A549 (cell line): ENCODE data around the gene ARID5B. TPM values are rescaled to one million over a fixed set of nuclear protein-coding genes. Genes with fewer than 3 reads are reported as not detected.
A peak's percentile ranks its signal among the peaks of the same experiment; 100 is the strongest.

Experiments
- ATAC-seq, 2 experiments: fragments of 200-7000 bp in 1 of 2; fragments of >200 bp in 1 of 2; cut with Nextera tagmentation in 1 of 2; cut with Tn5 transposase in 1 of 2; 3 replicates each; pipeline versions ENCODE4 v1.8.0 to v1.9.1; 2018 to 2020; ENCODE audit warnings: mild to moderate bottlenecking in 1 of 2, moderate library complexity in 1 of 2
- CTCF ChIA-PET: fragments of 300-600 bp; sonication (Branson Sonifier 250); formaldehyde crosslinking; extraction: SDS; loops from one replicate; lab custom pipeline; 2021; ENCODE audit warnings: antibody characterized with exemption, inconsistent platforms; lab: Yijun Ruan, JAX
- POLR2A ChIA-PET: fragments of 350-600 bp; formaldehyde crosslinking; extraction: SDS; loops from one replicate; lab custom pipeline; 2021; ENCODE audit warnings: antibody characterized with exemption, inconsistent platforms; lab: Yijun Ruan, JAX
- DNase-seq, 2 experiments: peaks; one replicate each; pipeline versions ENCODE4 v3.0.0 to v3.0.0-alpha.2; 2011 to 2016; ENCODE audit warnings: low read depth in 1 of 2, low spot score in 1 of 2
- FAIRE-seq: peaks from 2 replicates; lab custom pipeline; 2011; peaks lifted over from hg19 to GRCh38; lab: Jason Lieb, UNC
- H3K27ac ChIP-seq, 2 experiments: fragments of >200 bp; sonication (Bioruptor Twin); formaldehyde crosslinking; 3 replicates each; pipeline ENCODE4 v1.5.1; 2016 to 2017
- H3K4me1 ChIP-seq: fragments of >200 bp; sonication (Bioruptor Twin); formaldehyde crosslinking; 3 replicates; pipeline ENCODE4 v1.6.1; 2016
- H3K4me2 ChIP-seq: fragments of >200 bp; sonication (Bioruptor Twin); formaldehyde crosslinking; 3 replicates; pipeline ENCODE4 v1.6.1; 2016
- H3K4me3 ChIP-seq: fragments of >200 bp; sonication (Bioruptor Twin); formaldehyde crosslinking; 3 replicates; pipeline ENCODE4 v1.5.1; 2016
- H3K9me3 ChIP-seq: fragments of >200 bp; sonication (Bioruptor Twin); formaldehyde crosslinking; 3 replicates; pipeline ENCODE4 v1.6.1; 2016
- CBX2 ChIP-seq: fragments of 200-600 bp; sonication (generic); IDR thresholded peaks from 2 replicates; pipeline ENCODE4 v1.6.1; 2016; ENCODE audit warnings: low read depth, mild to moderate bottlenecking, borderline replicate concordance
- FOXS1 ChIP-seq: fragments of 250-450 bp; sonication (Bioruptor Pico); IDR thresholded peaks from 2 replicates; pipeline ENCODE4 v1.5.0; 2020; ENCODE audit warnings: mild to moderate bottlenecking, moderate library complexity
- HDAC2 ChIP-seq: fragments of 200-600 bp; sonication (generic); IDR thresholded peaks from 2 replicates; pipeline ENCODE4 v1.6.1; 2016
- HOXB5 ChIP-seq: fragments of 250-450 bp; sonication (Bioruptor Pico); IDR thresholded peaks from 2 replicates; pipeline ENCODE4 v1.5.0; 2020; ENCODE audit warnings: mild to moderate bottlenecking, moderate library complexity
- JUNB ChIP-seq: fragments of >200 bp; sonication (Bioruptor Twin); formaldehyde crosslinking; IDR thresholded peaks from 2 replicates; pipeline ENCODE4 v1.6.1; 2016
- KDM5A ChIP-seq: fragments of 200-600 bp; sonication (generic); IDR thresholded peaks from 2 replicates; pipeline ENCODE4 v1.6.1; 2016; ENCODE audit warnings: antibody characterized with exemption, mild to moderate bottlenecking
- MAFK ChIP-seq: fragments of 450-650 bp; IDR thresholded peaks from 2 replicates; pipeline ENCODE4 v1.6.1; 2014; ENCODE audit not compliant: partially characterized antibody
- NPAS2 ChIP-seq: fragments of 250-450 bp; sonication (Bioruptor Pico); IDR thresholded peaks from 2 replicates; pipeline ENCODE4 v1.8.0; 2022; ENCODE audit warnings: mild to moderate bottlenecking, moderate library complexity, borderline replicate concordance
- PHF8 ChIP-seq: fragments of 200-600 bp; sonication (generic); IDR thresholded peaks from 2 replicates; pipeline ENCODE4 v1.6.1; 2016; ENCODE audit warnings: low read depth, mild to moderate bottlenecking, antibody characterized with exemption, moderate library complexity, borderline replicate concordance
- RFX5 ChIP-seq: fragments of 450-650 bp; IDR thresholded peaks from 2 replicates; pipeline ENCODE4 v1.7.1; 2014; ENCODE audit warnings: antibody characterized with exemption, mild to moderate bottlenecking, moderate library complexity
- TFCP2L1 ChIP-seq: fragments of 250-450 bp; sonication (Bioruptor Pico); IDR thresholded peaks from 2 replicates; pipeline ENCODE4 v1.5.0; 2021; ENCODE audit warnings: mild to moderate bottlenecking
- TP53 ChIP-seq: fragments of 250-450 bp; sonication (Bioruptor Pico); IDR thresholded peaks from 2 replicates; pipeline ENCODE4 v1.5.0; 2021; ENCODE audit warnings: mild to moderate bottlenecking, moderate library complexity
- ZNF302 ChIP-seq: fragments of 250-450 bp; sonication (Bioruptor Pico); IDR thresholded peaks from 2 replicates; pipeline ENCODE4 v1.9.0; 2021; ENCODE audit warnings: inconsistent platforms, mild to moderate bottlenecking, moderate library complexity
- WGBS: methylation state at CpG from one replicate; pipeline ENCODE4 v1.1.6; 2017; ENCODE audit errors: missing lambda C conversion rate; 5-methylcytosine and 5-hydroxymethylcytosine counted together
- polyA plus RNA-seq, 4 experiments: library from polyadenylated mRNA; depleted of rRNA in 3 of 4; stranded (reverse); fragments of >200 nt; fragmentation: RNase III in 1 of 4; extraction: RNeasy Plus Mini Kit Qiagen cat#74134 plus additional on column Dnase treatment in 1 of 4; gene quantifications; 2 replicates in 3 of 4; 3 replicates in 1 of 4; pipeline ENCODE4 v1.2.3, GENCODE V29; 2011 to 2017
- TF ChIP-seq, protein P1 (sequence below): fragments of 200-600 bp; sonication (generic); IDR thresholded peaks from 2 replicates; pipeline ENCODE4 v1.6.1; 2016; ENCODE audit warnings: antibody characterized with exemption, mild to moderate bottlenecking, moderate library complexity
- TF ChIP-seq, protein P2 (sequence below): IDR thresholded peaks from 2 replicates; pipeline ENCODE4 v1.6.1; 2012
- TF ChIP-seq, protein P3 (sequence below): IDR thresholded peaks from 2 replicates; pipeline ENCODE4 v1.6.1; 2012; ENCODE audit warnings: low read depth, borderline replicate concordance

The ARID5B gene
- polyA plus RNA-seq, 2 of the 4 experiments (the other 2 are of a cell fraction), result 0.75 to 1.6 TPM

DNA sequence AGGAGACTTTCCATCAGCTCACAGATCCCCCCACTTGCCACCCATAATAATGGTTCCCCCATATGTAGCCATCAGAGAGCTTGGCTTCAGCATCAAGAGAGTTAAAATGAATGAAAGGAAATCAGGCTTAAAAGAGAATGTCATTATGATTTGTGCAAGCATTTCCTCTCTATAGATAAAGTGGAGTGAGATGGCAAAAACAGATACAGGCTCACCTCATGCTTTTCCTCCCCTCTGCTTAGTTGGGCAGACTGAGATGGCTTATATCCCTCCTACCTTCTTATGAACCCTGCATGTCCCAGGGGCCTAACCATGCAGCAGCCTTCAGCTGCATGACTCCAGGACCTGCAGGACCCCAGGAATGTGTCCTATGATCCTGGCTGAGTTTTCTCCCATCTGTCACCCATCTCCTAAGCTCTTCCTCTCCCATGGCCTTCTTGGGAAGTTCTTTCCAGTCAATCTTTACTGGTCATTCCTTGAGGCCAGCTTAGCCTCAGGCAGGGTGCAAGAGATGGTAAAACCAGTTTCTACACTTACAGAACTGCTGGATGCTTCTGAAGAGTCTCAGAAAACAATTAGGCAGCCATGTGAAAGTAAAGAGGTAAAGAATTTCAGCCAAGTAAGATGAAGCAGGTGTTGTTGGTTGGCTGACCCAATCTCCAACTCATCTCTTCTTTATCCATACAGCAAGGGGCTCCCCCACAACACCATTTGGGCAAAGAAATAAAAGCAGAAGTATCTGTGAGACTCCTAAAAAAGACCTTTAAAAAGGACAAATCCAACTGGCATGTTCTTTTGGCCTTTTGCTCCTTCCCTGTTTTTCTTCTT is 207.5 kb downstream of the ARID5B start:
- no peak for FAIRE-seq

DNA sequence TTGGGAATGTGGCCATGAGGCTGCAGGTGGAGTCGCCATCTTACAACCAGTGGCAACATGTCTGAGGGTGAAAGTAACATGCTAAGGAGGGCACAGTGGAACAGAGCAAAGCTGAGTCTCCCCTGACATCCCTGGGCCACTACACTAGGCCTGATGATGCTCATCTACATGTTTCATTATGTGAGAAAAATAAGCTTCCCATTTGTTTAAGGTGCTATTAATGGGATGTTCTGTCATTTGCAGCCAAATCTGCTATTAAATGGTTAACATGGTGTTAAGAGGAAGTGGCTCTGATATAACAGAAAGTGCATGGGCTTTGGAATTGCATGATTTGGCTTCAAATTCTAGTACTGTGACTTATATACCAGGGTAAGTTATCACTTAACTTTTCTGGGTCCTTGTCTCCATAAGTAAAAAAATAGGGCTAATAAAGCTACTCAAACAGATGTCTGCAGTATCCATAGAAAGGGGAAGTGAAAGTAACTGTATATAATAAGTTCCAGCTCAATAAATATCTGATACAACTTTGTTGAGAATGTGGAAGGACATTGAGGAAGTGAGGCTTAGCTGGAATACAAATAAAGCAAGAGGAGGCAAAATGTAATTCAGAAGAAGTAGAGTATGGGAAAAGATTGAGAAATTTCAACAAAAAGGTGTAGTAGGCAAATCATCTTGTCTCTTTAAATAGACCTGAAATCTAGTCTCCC is 208.2 kb downstream of the ARID5B start:
- ChIA-PET CTCF (interaction anchor here (1.6 kb wide), 1 partner anchor 33 kb away, joined by 5 read pairs; no protein-coding TSS in a partner anchor), POLR2A (no interaction called here)
- H3K4me3 ChIP-seq, result no peak overlapping the region
- peaks cover 8% of the 10 kb centered on the region; the same call in 2 of the 3 replicates for H3K4me1 ChIP-seq
- no peak overlapping the region for H3K27ac ChIP-seq
- FAIRE-seq (no peak), ATAC-seq (no peak), DNase-seq (no peak)
- WGBS, result 83% methylated on average over 1 of the region's 1 CpG
- H3K4me2 ChIP-seq, result no peak overlapping the region
- H3K9me3 ChIP-seq, result no peaks in the 10 kb centered on the region
- TF ChIP-seq, protein P1, sequence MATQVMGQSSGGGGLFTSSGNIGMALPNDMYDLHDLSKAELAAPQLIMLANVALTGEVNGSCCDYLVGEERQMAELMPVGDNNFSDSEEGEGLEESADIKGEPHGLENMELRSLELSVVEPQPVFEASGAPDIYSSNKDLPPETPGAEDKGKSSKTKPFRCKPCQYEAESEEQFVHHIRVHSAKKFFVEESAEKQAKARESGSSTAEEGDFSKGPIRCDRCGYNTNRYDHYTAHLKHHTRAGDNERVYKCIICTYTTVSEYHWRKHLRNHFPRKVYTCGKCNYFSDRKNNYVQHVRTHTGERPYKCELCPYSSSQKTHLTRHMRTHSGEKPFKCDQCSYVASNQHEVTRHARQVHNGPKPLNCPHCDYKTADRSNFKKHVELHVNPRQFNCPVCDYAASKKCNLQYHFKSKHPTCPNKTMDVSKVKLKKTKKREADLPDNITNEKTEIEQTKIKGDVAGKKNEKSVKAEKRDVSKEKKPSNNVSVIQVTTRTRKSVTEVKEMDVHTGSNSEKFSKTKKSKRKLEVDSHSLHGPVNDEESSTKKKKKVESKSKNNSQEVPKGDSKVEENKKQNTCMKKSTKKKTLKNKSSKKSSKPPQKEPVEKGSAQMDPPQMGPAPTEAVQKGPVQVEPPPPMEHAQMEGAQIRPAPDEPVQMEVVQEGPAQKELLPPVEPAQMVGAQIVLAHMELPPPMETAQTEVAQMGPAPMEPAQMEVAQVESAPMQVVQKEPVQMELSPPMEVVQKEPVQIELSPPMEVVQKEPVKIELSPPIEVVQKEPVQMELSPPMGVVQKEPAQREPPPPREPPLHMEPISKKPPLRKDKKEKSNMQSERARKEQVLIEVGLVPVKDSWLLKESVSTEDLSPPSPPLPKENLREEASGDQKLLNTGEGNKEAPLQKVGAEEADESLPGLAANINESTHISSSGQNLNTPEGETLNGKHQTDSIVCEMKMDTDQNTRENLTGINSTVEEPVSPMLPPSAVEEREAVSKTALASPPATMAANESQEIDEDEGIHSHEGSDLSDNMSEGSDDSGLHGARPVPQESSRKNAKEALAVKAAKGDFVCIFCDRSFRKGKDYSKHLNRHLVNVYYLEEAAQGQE, result no peak
- TF ChIP-seq, protein P2, sequence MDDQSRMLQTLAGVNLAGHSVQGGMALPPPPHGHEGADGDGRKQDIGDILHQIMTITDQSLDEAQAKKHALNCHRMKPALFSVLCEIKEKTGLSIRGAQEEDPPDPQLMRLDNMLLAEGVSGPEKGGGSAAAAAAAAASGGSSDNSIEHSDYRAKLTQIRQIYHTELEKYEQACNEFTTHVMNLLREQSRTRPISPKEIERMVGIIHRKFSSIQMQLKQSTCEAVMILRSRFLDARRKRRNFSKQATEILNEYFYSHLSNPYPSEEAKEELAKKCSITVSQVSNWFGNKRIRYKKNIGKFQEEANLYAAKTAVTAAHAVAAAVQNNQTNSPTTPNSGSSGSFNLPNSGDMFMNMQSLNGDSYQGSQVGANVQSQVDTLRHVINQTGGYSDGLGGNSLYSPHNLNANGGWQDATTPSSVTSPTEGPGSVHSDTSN, result no peak
- TF ChIP-seq HDAC2 (no peak), CBX2 (no peak), PHF8 (no peak), RFX5 (no peak)

More for the DNA sequence above, 207.5 kb downstream of the ARID5B start:
- Histone ChIP-seq H3K4me3 (no peak overlapping the region), H3K9me3 (no peaks in the 10 kb centered on the region), H3K4me2 (no peak overlapping the region), H3K27ac (no peak overlapping the region), H3K4me1 (peaks cover 8% of the 10 kb centered on the region; the same call in 2 of the 3 replicates)
- no peak for TF ChIP-seq MAFK
- ChIA-PET POLR2A (no interaction called here), CTCF (interaction anchor here (1.3 to 1.6 kb wide), 2 partner anchors 12 to 32 kb away, joined by 4 to 5 read pairs; no protein-coding TSS in a partner anchor)
- DNase-seq (no peak), ATAC-seq (no peak)

DNA sequence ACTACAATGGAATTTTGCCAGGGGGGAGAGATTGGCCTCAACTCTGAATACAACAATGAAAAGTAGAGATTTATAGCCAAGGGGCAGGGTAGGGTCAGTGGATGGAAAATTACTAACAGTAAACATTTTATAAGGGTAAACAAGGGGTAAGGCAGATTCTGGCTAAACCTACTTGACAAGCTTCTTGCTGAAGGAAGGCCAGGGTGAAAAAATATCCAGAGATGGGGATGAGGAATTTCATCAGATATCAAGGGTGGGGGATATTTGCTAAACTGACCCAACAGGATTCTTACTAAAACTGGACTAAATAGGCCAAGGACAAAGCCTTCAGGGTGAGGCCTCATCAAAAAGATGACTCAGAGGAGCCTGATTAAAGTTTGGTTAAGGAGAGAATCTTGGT is 210.8 kb downstream of the ARID5B start:
- ChIA-PET CTCF (no interaction called here), POLR2A (no interaction called here)
- FAIRE-seq, result no peak
- no peaks in the 10 kb centered on the region for H3K9me3 ChIP-seq
- DNase-seq, result peak in 1 of 2 experiments; percentile 25
- TF ChIP-seq TFCP2L1 (CRISPR knock-in tag) (no peak), KDM5A (no peak), HOXB5 (CRISPR knock-in tag) (no peak), NPAS2 (CRISPR knock-in tag) (no peak)
- peak overlapping the region in 1 of 2 experiments; percentile 6; a peak in 1 of 6 replicates for H3K27ac ChIP-seq
- peak overlapping the region; percentile 10; the same call in 1 of the 3 replicates for H3K4me2 ChIP-seq
- ATAC-seq, result no peak
- H3K4me3 ChIP-seq, result no peak overlapping the region
- H3K4me1 ChIP-seq, result peaks cover 8% of the 10 kb centered on the region; the same call in 2 of the 3 replicates

DNA sequence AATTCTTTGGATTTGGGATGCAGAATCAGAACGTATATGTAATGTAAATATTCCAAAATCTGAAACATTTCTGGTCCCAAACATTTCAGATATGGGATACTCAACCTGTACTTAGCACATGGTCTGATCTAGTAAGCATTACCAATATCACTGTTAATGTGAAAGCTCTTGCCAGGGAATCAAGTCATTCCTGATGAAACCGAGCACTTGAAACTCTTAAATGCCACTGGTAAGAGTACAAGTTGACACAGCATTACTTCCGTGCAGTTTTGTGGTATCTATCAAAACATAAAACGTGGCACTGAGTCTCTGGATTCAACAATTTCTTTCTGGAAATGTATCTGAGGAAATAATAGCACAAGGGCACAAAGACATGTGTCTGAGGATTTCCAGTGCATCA is 211.5 kb downstream of the ARID5B start:
- WGBS, result 64% methylated on average over 4 of the region's 4 CpGs
- no peak for ATAC-seq
- DNase-seq, result no peak
- no peak overlapping the region for H3K4me2 ChIP-seq
- no peak overlapping the region; a peak in 1 of 6 replicates for H3K27ac ChIP-seq
- peaks cover 8% of the 10 kb centered on the region; the same call in 2 of the 3 replicates for H3K4me1 ChIP-seq
- H3K9me3 ChIP-seq, result no peaks in the 10 kb centered on the region
- TF ChIP-seq FOXS1 (CRISPR knock-in tag), result no peak
- TF ChIP-seq ZNF302 (CRISPR knock-in tag), result no peak
- TF ChIP-seq TP53 (CRISPR knock-in tag), result no peak
- TF ChIP-seq, protein P3, sequence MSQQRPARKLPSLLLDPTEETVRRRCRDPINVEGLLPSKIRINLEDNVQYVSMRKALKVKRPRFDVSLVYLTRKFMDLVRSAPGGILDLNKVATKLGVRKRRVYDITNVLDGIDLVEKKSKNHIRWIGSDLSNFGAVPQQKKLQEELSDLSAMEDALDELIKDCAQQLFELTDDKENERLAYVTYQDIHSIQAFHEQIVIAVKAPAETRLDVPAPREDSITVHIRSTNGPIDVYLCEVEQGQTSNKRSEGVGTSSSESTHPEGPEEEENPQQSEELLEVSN, result no peak
- TF ChIP-seq JUNB, result no peak
- TF ChIP-seq CBX2, result no peak
- ChIA-PET CTCF (no interaction called here), POLR2A (no interaction called here)
- no peak overlapping the region for H3K4me3 ChIP-seq
- no peak for FAIRE-seq
